HEK293 (cell line): ENCODE measurements around the gene AMZ1.

Source experiments
- CTCF ChIA-PET: fragments of 350-600 bp; formaldehyde crosslinking; extraction: SDS; loops from one replicate; lab custom pipeline; 2021; ENCODE audit warnings: antibody characterized with exemption; lab: Yijun Ruan, JAX
- POLR2A ChIA-PET: fragments of 300-600 bp; formaldehyde crosslinking; extraction: SDS; loops from one replicate; lab custom pipeline; 2020; ENCODE audit warnings: antibody characterized with exemption, inconsistent platforms; lab: Yijun Ruan, JAX
- H3K27ac ChIP-seq: fragments of 200-500 bp; sonication (Bioruptor generic); 2 replicates; pipeline ENCODE4 v1.5.1; 2014; ENCODE audit warnings: low read depth, low read length, control low read depth, inconsistent platforms; ENCODE audit errors: extremely low read depth
- H3K36me3 ChIP-seq, 2 experiments: fragments of 200-500 bp in 1 of 2; sonication (Bioruptor generic) in 1 of 2; 1 replicate in 1 of 2; 2 replicates in 1 of 2; pipeline ENCODE4 v1.5.1; 2014 to 2017; ENCODE audit warnings: inconsistent platforms in 2 of 2, low read length in 2 of 2; ENCODE audit not compliant: control insufficient read depth in 2 of 2, insufficient read depth in 1 of 2
- H3K4me1 ChIP-seq: fragments of 200-500 bp; sonication (Bioruptor generic); 2 replicates; pipeline ENCODE4 v1.5.1; 2014; ENCODE audit warnings: mild to moderate bottlenecking, low read length, inconsistent platforms; ENCODE audit not compliant: control insufficient read depth, insufficient read depth
- H3K4me3 ChIP-seq: 2 replicates; pipeline ENCODE4 v1.5.1; 2011; ENCODE audit warnings: low read depth, mild to moderate bottlenecking, control low read depth, low read length, moderate library complexity
- H3K9me3 ChIP-seq: fragments of 200-500 bp; sonication (Bioruptor generic); 2 replicates; pipeline ENCODE4 v1.5.1; 2014; ENCODE audit warnings: low read depth, low read length, inconsistent platforms; ENCODE audit not compliant: control insufficient read depth, insufficient read depth
- GLIS2 ChIP-seq: fragments of 450-650 bp; formaldehyde crosslinking; IDR thresholded peaks from 2 replicates; pipeline ENCODE4 v1.5.1; 2016; ENCODE audit warnings: missing biosample characterization, missing genetic modification characterization
- KLF17 ChIP-seq: fragments of 450-650 bp; formaldehyde crosslinking; IDR thresholded peaks from 2 replicates; pipeline ENCODE4 v1.5.1; 2016; ENCODE audit warnings: missing biosample characterization, missing genetic modification characterization
- TRIM28 ChIP-seq: IDR thresholded peaks from 2 replicates; pipeline ENCODE4 v1.6.1; 2011; ENCODE audit warnings: low read length, control low read depth, borderline replicate concordance
- ZNF146 ChIP-seq: fragments of 450-650 bp; formaldehyde crosslinking; IDR thresholded peaks from 2 replicates; pipeline ENCODE4 v1.5.1; 2016; ENCODE audit warnings: missing biosample characterization, missing genetic modification characterization
- ZNF155 ChIP-seq: fragments of 450-650 bp; formaldehyde crosslinking; IDR thresholded peaks from 2 replicates; pipeline ENCODE4 v1.5.1; 2016; ENCODE audit warnings: missing biosample characterization, missing genetic modification characterization
- ZNF157 ChIP-seq: fragments of 450-650 bp; formaldehyde crosslinking; IDR thresholded peaks from 2 replicates; pipeline ENCODE4 v1.5.1; 2016; ENCODE audit warnings: missing biosample characterization, missing genetic modification characterization
- ZNF2 ChIP-seq: fragments of 450-650 bp; formaldehyde crosslinking; IDR thresholded peaks from 2 replicates; pipeline ENCODE4 v1.5.1; 2016; ENCODE audit warnings: missing biosample characterization, missing genetic modification characterization
- ZNF37A ChIP-seq: fragments of 450-650 bp; IDR thresholded peaks from 2 replicates; pipeline ENCODE4 v1.5.1; 2018; ENCODE audit warnings: missing biosample characterization, missing genetic modification characterization
- ZNF48 ChIP-seq: fragments of 450-650 bp; formaldehyde crosslinking; IDR thresholded peaks from 2 replicates; pipeline ENCODE4 v1.5.1; 2016; ENCODE audit warnings: missing biosample characterization, missing genetic modification characterization
- ZNF488 ChIP-seq: fragments of 450-650 bp; formaldehyde crosslinking; IDR thresholded peaks from 2 replicates; pipeline ENCODE4 v1.5.1; 2016; ENCODE audit warnings: missing biosample characterization, missing genetic modification characterization
- ZNF571 ChIP-seq: fragments of 450-650 bp; formaldehyde crosslinking; IDR thresholded peaks from 2 replicates; pipeline ENCODE4 v1.5.0; 2017; ENCODE audit warnings: missing biosample characterization, missing genetic modification characterization
- ZNF596 ChIP-seq: fragments of 450-650 bp; IDR thresholded peaks from 2 replicates; pipeline ENCODE4 v1.5.0; 2018; ENCODE audit warnings: missing biosample characterization, mild to moderate bottlenecking, missing genetic modification characterization, moderate library complexity
- ZNF707 ChIP-seq: fragments of 450-650 bp; formaldehyde crosslinking; IDR thresholded peaks from 2 replicates; pipeline ENCODE4 v1.5.1; 2016; ENCODE audit warnings: missing biosample characterization, missing genetic modification characterization
- TF ChIP-seq, protein P1 (sequence below): fragments of 450-650 bp; formaldehyde crosslinking; IDR thresholded peaks from 2 replicates; pipeline ENCODE4 v1.5.1; 2017; ENCODE audit warnings: missing biosample characterization, missing genetic modification characterization

AMZ1 gene

GRCh38 chr7:2699289-2699620 lies 11.3 kb downstream of the AMZ1 start (continued):
- TF ChIP-seq, protein P1, sequence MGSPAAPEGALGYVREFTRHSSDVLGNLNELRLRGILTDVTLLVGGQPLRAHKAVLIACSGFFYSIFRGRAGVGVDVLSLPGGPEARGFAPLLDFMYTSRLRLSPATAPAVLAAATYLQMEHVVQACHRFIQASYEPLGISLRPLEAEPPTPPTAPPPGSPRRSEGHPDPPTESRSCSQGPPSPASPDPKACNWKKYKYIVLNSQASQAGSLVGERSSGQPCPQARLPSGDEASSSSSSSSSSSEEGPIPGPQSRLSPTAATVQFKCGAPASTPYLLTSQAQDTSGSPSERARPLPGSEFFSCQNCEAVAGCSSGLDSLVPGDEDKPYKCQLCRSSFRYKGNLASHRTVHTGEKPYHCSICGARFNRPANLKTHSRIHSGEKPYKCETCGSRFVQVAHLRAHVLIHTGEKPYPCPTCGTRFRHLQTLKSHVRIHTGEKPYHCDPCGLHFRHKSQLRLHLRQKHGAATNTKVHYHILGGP (tag by site-specific recombination), result no peak
- TF ChIP-seq GLIS2 (tag by site-specific recombination), result no peak

- TF ChIP-seq KLF17 (tag by site-specific recombination) (no peak), ZNF571 (no peak), ZNF488 (tag by site-specific recombination) (no peak), ZNF2 (tag by site-specific recombination) (no peak), ZNF596 (tag by site-specific recombination) (no peak), ZNF707 (no peak), ZNF48 (tag by site-specific recombination) (no peak)
- ChIA-PET POLR2A (no interaction called here), CTCF (interaction anchor here (0.5 to 2.7 kb wide), 5 partner anchors 9 to 249 kb away, joined by 3 to 14 read pairs (median 3); no protein-coding TSS in a partner anchor)
- Histone ChIP-seq H3K9me3 (no peaks in the 10 kb centered on the region), H3K4me3 (no peak overlapping the region), H3K4me1 (no peaks in the 10 kb centered on the region), H3K36me3 (no peaks in the 10 kb centered on the region), H3K27ac (no peak overlapping the region)
Observed at GRCh38 chr7:2700141-2700850, 12.3 kb downstream of the AMZ1 start.

DNA sequence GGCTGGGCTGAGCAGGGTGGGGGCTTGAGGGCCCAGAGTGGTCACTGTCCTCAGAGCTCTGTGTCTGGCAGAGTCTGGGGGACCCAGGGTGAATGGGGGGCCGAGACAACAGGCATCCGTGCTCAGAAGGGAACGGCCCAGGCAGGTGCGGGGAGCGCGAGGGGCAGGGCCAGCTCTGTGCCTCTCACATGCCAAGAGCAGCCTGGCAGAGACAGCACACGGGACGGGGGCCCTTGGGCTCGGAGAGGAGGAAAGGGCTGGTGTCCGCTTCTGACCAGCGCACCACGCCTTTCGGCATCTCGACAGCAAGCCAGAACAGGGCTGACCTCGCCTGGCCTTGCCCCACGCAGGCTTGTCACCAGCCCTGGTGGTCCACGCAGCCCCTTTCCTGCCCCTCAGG lies 13.4 kb downstream of the AMZ1 start:
- H3K9me3 ChIP-seq, result no peaks in the 10 kb centered on the region
- no peaks in the 10 kb centered on the region for H3K4me1 ChIP-seq
- H3K36me3 ChIP-seq, result no peaks in the 10 kb centered on the region
- TF ChIP-seq ZNF157, result no peak
- CTCF ChIA-PET, result interaction anchor here (1.1 to 2.1 kb wide), 2 partner anchors 8 to 14 kb away, joined by 3 to 9 read pairs; no protein-coding TSS in a partner anchor
- POLR2A ChIA-PET, result no interaction called here
- H3K27ac ChIP-seq, result no peak overlapping the region
- H3K4me3 ChIP-seq, result no peak overlapping the region

DNA sequence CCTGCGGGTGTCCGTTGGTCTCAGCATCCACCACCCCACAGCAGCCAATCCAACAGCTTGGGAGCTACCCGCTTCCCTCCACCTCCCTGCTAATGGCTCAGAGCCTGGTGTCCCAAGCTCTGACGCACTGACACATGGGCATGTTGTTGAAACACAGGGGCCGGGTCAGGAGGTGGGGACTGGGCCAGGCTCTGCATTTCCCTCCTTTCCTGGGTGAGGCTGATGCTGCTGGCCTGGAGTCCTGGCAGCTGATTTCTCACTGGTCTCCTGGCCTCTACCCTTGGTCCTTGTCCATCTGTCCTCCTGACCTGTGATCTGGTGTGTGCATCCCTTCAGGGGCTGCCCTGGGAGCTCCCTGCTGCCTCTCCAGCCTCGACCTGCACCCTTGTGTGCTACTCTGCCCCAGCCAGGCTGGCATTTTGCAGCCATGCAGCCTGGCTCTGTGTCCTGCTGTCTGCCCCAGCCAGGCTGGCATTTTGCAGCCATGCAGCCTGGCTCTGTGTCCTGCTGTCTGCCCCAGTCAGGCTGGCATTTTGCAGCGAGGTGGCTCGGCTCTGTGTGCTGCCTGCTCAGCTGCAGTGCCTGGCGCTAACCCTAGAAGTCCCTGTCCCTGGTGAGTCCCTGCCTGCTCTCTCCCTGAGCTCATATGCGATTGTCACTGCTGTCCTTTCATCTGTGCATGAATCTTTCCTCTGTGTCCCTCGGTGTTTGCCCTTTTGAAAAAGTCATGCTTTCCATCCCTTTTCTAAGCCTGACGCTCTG lies 14.0 kb downstream of the AMZ1 start:
- H3K4me1 ChIP-seq, result no peaks in the 10 kb centered on the region
- TF ChIP-seq ZNF146 (no peak), ZNF37A (tag by site-specific recombination) (no peak), TRIM28 (no peak), ZNF155 (tag by site-specific recombination) (no peak)
- TF ChIP-seq, all 188 proteins: peak for 0
- ChIA-PET CTCF (interaction anchor here (0.7 to 2.1 kb wide), 3 partner anchors 8 to 56 kb away, joined by 3 to 9 read pairs (median 4); no protein-coding TSS in a partner anchor), POLR2A (no interaction called here)
- Histone ChIP-seq H3K27ac (no peak overlapping the region), H3K4me3 (no peak overlapping the region), H3K36me3 (no peaks in the 10 kb centered on the region), H3K9me3 (no peaks in the 10 kb centered on the region)
